ENCODE data around the gene NEMP2. TPM values are rescaled to one million over a fixed set of nuclear protein-coding genes. Genes with fewer than 3 reads are reported as not detected.
"Not testable (repeated sequence)": the region's sequence is repeated elsewhere in the genome, so short reads cannot be mapped to it uniquely, and the experiment has no call there.

The NEMP2 gene
- total RNA-seq, 2 experiments from 2014 or later: 28.8 to 30.0 TPM

DNA sequence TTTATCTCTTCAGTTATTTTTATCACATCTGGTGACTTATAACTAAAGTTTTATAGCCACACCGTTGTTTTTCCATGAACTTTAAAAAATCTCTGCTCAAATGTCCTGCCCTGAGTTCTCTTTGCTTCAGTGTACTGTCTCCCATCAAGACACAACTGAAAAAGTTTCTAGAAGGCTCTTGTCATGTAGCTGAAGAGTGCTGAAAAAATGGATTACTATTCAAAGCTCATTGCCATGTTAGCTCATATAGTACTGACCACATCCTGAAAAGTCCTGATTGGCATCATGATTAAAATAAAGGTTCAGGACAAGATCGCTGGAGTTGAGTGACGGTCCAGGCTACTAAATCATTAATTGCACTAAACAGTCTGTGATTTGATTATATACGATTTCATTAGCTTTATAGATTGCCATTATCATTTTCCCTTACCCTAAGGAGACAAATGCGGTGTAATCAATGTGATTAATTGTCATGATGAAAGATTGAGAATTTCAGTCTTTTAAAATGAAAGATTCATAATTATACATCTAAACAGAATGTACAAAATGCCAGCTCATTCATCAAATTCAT lies 64.2 kb downstream of the NEMP2 start:
- H3K27ac Mint-ChIP-seq: no peak overlapping the region
- CTCF ChIA-PET: no interaction called here
- H3K4me1 Mint-ChIP-seq (ENCODE audit: low read depth): peaks cover 30% of the 10 kb centered on the region
- H3K9me3 Mint-ChIP-seq: peaks cover 9% of the 10 kb centered on the region
- no peaks in the 10 kb centered on the region for H3K27me3 Mint-ChIP-seq
- DNase-seq: no peak
- H3K36me3 Mint-ChIP-seq: peaks cover 38% of the 10 kb centered on the region
- H3K4me3 Mint-ChIP-seq: no peak overlapping the region
- POLR2A ChIA-PET: no interaction called here
- intact Hi-C loops (cut with micrococcal nuclease): no loop called here

DNA sequence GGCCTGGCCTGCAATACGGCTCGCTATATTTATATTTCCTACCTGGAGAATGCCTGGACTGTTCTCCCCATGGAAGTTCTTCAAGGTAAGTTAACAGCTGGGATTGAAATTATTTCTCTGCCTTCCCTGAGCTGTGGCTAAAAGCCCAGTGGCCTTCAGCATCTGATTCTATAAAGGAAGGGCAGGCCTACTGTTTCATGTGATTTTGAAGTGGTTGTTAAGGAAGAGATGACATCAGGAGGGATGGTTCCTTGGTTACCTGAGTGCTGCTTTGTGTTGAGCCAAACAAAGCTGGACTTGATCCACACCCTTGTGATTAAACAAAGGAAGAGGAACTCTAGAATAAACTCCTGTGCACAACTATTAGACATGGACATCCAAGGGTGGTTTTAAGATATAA lies 64.8 kb downstream of the NEMP2 start:
- no peak for DNase-seq
- H3K4me3 Mint-ChIP-seq: no peak overlapping the region
- peaks cover 35% of the 10 kb centered on the region for H3K4me1 Mint-ChIP-seq (ENCODE audit: low read depth)
- intact Hi-C loops (cut with micrococcal nuclease): no loop called here
- peaks cover 38% of the 10 kb centered on the region for H3K36me3 Mint-ChIP-seq
- H3K9me3 Mint-ChIP-seq: peaks cover 7% of the 10 kb centered on the region
- no peaks in the 10 kb centered on the region for H3K27me3 Mint-ChIP-seq
- ChIA-PET POLR2A (no interaction called here), CTCF (no interaction called here)
- no peak overlapping the region for H3K27ac Mint-ChIP-seq

DNA sequence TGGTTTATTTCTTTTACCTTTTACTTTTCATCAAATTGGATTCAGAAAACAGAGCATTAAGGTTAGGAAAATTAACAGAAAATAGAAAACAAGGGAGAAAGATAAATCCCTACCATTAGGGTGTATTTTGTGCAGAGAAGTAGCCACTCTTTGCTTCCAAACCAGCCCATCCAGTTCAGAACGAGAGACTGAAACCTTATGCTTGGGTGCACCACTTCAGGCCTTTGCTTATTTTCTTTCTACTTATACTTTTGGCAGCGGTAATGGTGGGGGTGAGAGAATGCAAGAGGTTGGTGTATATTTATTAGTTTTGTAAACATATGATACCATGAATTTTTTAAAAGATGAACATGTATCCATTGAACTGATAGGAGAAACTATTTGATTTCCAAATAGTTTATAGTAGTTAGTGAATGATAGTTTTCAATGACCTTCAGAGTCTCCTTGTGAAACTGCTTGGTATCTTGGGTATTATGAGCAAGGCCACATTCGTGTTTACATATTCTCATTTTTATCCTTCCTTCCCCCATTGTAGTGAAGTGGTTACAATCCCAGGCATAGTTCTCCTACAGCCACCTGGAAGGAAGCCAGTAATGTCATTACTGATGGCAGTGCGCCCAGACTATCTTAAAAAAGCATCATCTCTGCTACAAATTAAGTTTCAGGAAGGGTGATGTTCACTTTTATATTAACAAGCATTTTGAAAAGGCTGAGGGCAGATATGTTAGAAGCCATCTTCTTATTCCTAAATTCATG lies 65.5 kb downstream of the NEMP2 start:
- ChIA-PET POLR2A (interaction anchor here (0.7 kb wide), 1 partner anchor 11 kb away, joined by 4 read pairs; no protein-coding TSS in a partner anchor), CTCF (no interaction called here)
- peaks cover 7% of the 10 kb centered on the region for H3K9me3 Mint-ChIP-seq
- no peak for DNase-seq
- H3K4me1 Mint-ChIP-seq (ENCODE audit: low read depth): peaks cover 43% of the 10 kb centered on the region
- H3K36me3 Mint-ChIP-seq: peaks cover 38% of the 10 kb centered on the region
- no peaks in the 10 kb centered on the region for H3K27me3 Mint-ChIP-seq
- no peak overlapping the region for H3K27ac Mint-ChIP-seq
- no peak overlapping the region for H3K4me3 Mint-ChIP-seq
- intact Hi-C loops (cut with micrococcal nuclease): no loop called here

DNA sequence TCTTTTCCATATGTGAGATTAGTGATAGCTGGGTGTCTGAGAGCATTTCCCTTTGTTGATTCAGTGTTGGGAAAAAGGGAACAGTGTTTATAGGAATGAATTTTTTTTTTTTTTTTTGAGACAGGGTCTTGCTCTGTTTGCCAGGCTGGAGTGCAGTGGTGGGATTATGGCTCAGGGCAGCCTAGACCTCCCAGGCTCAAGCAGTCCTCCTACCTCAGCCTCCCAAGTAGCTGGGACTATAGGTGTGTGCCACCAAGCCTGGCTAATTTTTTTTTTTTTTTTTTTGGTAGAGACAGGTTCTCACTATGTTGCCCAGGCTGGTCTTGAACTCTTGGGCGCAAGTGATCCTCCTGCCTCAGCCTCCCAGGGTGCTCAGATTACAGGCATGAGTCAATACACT lies 66.2 kb downstream of the NEMP2 start:
- intact Hi-C loops (cut with micrococcal nuclease); H3K9me3 Mint-ChIP-seq; H3K4me3 Mint-ChIP-seq; H3K27ac Mint-ChIP-seq; CTCF ChIA-PET; DNase-seq; H3K27me3 Mint-ChIP-seq: not testable (repeated sequence)
- POLR2A ChIA-PET: interaction anchor here (0.7 kb wide), 2 partner anchors 11 to 20 kb away, joined by 4 read pairs; no protein-coding TSS in a partner anchor
- H3K36me3 Mint-ChIP-seq: peaks cover 33% of the 10 kb centered on the region
- peaks cover 44% of the 10 kb centered on the region for H3K4me1 Mint-ChIP-seq (ENCODE audit: low read depth)

DNA sequence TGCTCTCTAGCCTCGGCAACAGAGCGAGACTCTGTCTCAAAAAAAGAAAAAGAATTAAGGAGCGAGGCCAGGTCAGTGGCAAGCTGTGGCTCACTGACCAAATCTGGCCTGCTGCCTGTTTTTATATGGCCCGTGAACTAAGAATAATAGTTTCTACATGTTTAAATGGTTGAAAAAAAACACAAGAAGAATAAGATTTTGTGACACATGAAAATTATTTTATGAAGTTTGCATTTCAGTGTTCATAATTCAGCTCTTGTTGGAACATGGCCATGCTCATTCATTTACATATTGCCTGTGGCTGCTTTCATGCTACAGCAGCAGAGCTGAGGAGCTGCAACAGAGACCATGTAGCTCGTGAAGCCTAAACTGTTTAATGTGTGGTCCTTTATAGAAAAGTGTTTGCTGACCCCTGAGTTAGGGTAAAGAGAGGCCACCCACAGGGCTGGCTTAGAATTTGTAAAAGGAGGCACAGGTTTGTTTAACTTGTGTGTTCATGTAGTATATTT lies 66.9 kb downstream of the NEMP2 start:
- no peak overlapping the region for H3K27ac Mint-ChIP-seq
- DNase-seq: no peak
- POLR2A ChIA-PET: interaction anchor here (0.7 kb wide), 1 partner anchor 19 kb away, joined by 4 read pairs; no protein-coding TSS in a partner anchor
- H3K9me3 Mint-ChIP-seq: peaks cover 1% of the 10 kb centered on the region
- intact Hi-C loops (cut with micrococcal nuclease): no loop called here
- no peak overlapping the region for H3K4me3 Mint-ChIP-seq
- peaks cover 44% of the 10 kb centered on the region for H3K4me1 Mint-ChIP-seq (ENCODE audit: low read depth)
- CTCF ChIA-PET: no interaction called here
- peaks cover 29% of the 10 kb centered on the region for H3K36me3 Mint-ChIP-seq
- H3K27me3 Mint-ChIP-seq: no peaks in the 10 kb centered on the region

DNA sequence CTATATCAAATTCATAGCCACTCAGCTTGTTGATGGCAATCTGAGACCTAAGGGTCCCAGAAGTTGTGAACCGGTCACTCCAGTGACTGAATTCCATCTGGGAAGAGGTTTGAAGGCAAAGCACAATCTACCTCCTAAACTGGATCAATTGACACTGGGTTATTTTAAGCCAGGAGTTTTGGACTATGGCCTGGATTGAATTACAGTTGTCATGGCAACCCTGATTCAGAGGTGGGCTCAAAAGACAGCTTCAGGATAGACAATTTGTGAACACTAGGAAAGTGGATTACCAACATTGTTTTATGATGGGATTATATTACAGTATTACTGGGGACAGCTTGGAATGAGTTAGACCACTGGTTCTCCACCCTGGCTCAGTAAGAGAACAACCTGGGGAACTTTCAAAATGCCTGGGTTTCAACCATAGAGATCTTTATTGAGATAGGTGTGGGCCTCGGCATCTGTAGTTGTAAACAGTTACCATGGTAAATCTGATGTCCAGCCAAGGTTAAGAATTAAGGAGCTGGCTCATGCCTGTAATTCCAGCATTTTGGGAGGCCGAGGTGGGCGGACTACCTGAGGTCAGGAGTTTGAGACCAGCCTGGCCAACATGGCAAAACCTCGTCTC lies 67.6 kb downstream of the NEMP2 start:
- POLR2A ChIA-PET: no interaction called here
- H3K4me1 Mint-ChIP-seq (ENCODE audit: low read depth): peaks cover 47% of the 10 kb centered on the region
- no peak overlapping the region for H3K27ac Mint-ChIP-seq

DNA sequence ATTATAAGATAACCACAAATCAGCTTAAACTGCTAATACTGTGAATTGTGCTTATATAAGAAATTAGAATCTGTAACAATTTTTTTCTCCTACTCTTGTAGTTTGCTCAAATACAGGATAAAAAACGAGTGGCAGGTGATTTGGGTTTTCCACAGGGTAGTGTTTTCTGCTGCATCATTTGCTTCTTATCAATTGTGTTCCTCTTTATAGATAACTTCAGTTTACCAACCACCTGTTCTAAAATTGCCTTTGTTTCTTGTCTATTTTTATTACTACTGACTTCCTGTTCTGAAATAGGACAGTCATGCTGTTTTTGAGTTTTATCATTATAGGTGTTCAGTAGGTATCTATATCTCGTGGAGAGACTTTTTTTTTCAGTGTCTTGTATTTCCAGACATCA lies 69.5 kb downstream of the NEMP2 start:
- intact Hi-C loops (cut with micrococcal nuclease): no loop called here
- POLR2A ChIA-PET: no interaction called here
- Mint-ChIP-seq H3K36me3 (peaks cover 13% of the 10 kb centered on the region), H3K4me1 (ENCODE audit: low read depth) (peaks cover 49% of the 10 kb centered on the region), H3K27ac (no peak overlapping the region), H3K27me3 (no peaks in the 10 kb centered on the region), H3K4me3 (no peak overlapping the region), H3K9me3 (no peaks in the 10 kb centered on the region)
- CTCF ChIA-PET: no interaction called here
- DNase-seq: no peak

More for the DNA sequence above, 67.6 kb downstream of the NEMP2 start:
- CTCF ChIA-PET: no interaction called here
- Mint-ChIP-seq H3K4me3 (no peak overlapping the region), H3K27me3 (no peaks in the 10 kb centered on the region), H3K36me3 (peaks cover 23% of the 10 kb centered on the region), H3K9me3 (no peaks in the 10 kb centered on the region)
- no peak for DNase-seq
- intact Hi-C loops (cut with micrococcal nuclease): no loop called here

DNA sequence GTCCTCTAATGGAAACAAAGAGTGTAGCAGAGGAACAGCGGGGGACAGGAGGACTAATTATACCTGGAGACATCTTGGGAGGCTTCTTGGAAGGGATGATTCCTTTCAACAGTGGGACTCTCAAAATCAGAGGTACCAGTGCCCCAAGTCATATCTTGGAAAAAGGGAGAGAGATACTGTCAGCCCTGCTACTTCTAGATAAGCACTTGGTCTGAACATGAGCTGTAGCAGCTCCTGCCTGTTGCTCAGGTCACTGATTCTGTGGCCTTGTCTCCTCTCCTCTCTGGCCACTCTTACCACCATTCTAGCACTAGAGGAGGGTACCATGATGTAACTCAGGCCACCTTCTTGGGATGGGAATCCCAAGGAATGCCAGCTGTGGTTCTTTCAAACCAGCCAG lies 71.9 kb downstream of the NEMP2 start:
- CTCF ChIA-PET: no interaction called here

DNA sequence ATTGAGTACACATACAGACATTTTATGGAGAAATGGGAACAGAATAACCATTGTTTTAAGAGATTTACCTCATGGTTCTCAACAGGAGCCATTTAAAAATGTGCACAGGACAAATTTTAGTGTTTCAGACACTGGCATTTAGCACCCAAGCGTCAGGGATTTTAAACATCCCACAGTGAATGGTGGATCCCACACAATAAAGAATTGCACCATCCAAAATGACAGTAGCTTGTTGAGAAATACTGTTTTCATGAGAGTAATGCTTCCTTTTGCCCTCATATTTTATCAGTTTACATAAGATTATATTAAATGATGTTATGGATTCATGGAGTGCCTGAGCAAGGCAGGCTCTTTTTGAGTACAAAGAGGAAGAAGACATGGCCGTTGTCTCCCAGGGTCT lies 72.3 kb downstream of the NEMP2 start:
- intact Hi-C loops (cut with micrococcal nuclease): no loop called here
- CTCF ChIA-PET: no interaction called here
- H3K4me3 Mint-ChIP-seq: no peak overlapping the region
- peaks cover 35% of the 10 kb centered on the region for H3K4me1 Mint-ChIP-seq (ENCODE audit: low read depth)
- POLR2A ChIA-PET: no interaction called here
- H3K9me3 Mint-ChIP-seq: no peaks in the 10 kb centered on the region
- H3K27me3 Mint-ChIP-seq: no peaks in the 10 kb centered on the region
- no peak overlapping the region for H3K27ac Mint-ChIP-seq
- no peak for DNase-seq
- H3K36me3 Mint-ChIP-seq: peaks cover 14% of the 10 kb centered on the region

More for the DNA sequence above, 71.9 kb downstream of the NEMP2 start:
- no peak overlapping the region for H3K4me3 Mint-ChIP-seq
- H3K9me3 Mint-ChIP-seq: no peaks in the 10 kb centered on the region
- no peaks in the 10 kb centered on the region for H3K27me3 Mint-ChIP-seq
- H3K36me3 Mint-ChIP-seq: peaks cover 12% of the 10 kb centered on the region
- H3K27ac Mint-ChIP-seq: no peak overlapping the region
- no peak for DNase-seq
- POLR2A ChIA-PET: no interaction called here
- intact Hi-C loops (cut with micrococcal nuclease): no loop called here
- peaks cover 35% of the 10 kb centered on the region for H3K4me1 Mint-ChIP-seq (ENCODE audit: low read depth)

DNA sequence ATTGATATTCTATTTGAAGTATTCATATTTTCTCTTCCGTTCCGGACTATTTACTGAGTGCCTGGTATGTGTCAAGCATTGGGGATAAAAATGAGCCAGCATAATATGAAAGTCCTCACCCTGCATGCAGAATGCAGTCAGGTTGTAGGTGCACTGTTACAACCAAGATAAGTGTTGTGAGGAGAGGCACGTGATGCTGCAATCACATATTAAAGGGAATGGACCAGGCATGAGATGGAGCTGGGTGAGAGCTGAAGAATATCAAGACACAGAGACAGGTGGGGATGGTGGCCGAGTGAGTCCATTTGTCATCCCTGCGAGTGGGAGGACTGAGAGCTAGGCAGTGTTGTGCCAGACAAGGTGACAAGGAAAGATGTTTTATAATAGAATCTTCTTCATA lies 74.0 kb downstream of the NEMP2 start:
- peaks cover 26% of the 10 kb centered on the region for H3K4me1 Mint-ChIP-seq (ENCODE audit: low read depth)
- no peak overlapping the region for H3K27ac Mint-ChIP-seq
- no peak overlapping the region for H3K4me3 Mint-ChIP-seq
- H3K27me3 Mint-ChIP-seq: no peaks in the 10 kb centered on the region
- no peak for DNase-seq
- ChIA-PET CTCF (interaction anchor here (1.2 to 1.7 kb wide), 2 partner anchors 10 to 90 kb away, joined by 3 to 4 read pairs; no protein-coding TSS in a partner anchor), POLR2A (no interaction called here)
- peaks cover 13% of the 10 kb centered on the region for H3K36me3 Mint-ChIP-seq
- no peaks in the 10 kb centered on the region for H3K9me3 Mint-ChIP-seq
- intact Hi-C loops (cut with micrococcal nuclease): no loop called here

DNA sequence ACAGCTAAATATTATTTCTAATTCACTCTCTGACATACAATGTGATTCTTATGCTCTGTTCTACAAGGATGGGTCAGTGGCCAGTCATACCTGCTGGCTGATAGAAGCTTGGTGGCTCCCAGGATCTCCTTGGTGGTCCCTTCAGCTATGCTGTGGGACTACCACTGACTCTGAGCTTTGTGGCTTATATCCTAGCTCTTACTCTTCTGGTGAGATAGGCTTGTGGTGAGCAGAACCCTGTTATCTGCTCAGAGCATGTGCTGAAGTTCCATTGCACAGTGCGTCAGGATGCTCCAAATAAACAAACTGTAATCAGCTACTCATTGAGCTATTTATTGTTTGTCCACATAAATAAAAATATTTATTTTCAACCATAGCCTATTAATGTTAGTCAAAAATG lies 74.6 kb downstream of the NEMP2 start:
- ChIA-PET CTCF (interaction anchor here (1.2 to 1.7 kb wide), 2 partner anchors 10 to 90 kb away, joined by 3 to 4 read pairs; no protein-coding TSS in a partner anchor), POLR2A (no interaction called here)
- H3K4me3 Mint-ChIP-seq: no peak overlapping the region

DNA sequence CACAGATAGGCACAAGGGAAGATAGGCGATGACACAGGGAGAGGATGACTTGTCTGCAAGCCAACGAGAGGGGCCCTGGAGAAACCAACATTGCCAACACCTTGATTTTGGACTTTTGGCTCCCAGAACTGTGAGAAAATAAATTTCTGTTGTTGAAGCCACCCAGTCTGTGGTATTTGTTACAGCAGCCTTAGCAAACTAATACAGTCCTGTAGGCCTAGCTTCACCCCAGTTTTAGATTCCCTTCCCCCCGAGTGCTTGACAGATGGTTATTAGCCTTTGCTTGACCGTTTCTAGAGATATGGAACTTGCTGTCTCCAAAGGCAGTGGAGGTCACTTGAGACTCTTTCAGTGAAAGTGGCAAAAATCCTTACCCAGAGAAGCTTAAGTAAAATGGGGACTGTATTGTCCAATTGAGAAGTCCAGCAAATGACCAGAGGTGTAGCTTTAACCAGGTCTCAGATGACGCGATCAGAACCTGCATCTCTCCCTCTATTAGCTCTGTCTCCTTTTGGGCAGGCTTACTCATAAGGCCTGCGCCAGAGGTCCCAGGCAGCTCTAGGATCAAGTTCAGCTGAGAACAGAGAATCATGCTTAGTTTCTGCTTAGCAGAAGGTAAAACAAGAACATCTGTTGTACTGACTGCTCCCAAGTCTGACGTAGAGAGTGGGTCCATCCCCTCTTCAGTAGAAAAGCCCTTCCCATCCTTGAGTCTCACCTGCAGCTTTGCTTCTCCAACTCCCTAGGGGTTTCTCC lies 76.0 kb downstream of the NEMP2 start:
- ChIA-PET CTCF (interaction anchor here (0.7 to 1.7 kb wide), 2 partner anchors 88 to 114 kb away, joined by 3 to 4 read pairs; no protein-coding TSS in a partner anchor), POLR2A (no interaction called here)
- H3K4me1 Mint-ChIP-seq (ENCODE audit: low read depth): peaks cover 11% of the 10 kb centered on the region
- no peak overlapping the region for H3K27ac Mint-ChIP-seq
- no peak for DNase-seq
- intact Hi-C loops (cut with micrococcal nuclease): no loop called here
- no peak overlapping the region for H3K4me3 Mint-ChIP-seq
- H3K9me3 Mint-ChIP-seq: no peaks in the 10 kb centered on the region
- H3K27me3 Mint-ChIP-seq: no peaks in the 10 kb centered on the region
- peaks cover 16% of the 10 kb centered on the region for H3K36me3 Mint-ChIP-seq

More for the DNA sequence above, 74.6 kb downstream of the NEMP2 start:
- Mint-ChIP-seq H3K27ac (no peak overlapping the region), H3K9me3 (no peaks in the 10 kb centered on the region), H3K4me1 (ENCODE audit: low read depth) (peaks cover 22% of the 10 kb centered on the region), H3K27me3 (no peaks in the 10 kb centered on the region), H3K36me3 (peaks cover 13% of the 10 kb centered on the region)
- DNase-seq: no peak
- intact Hi-C loops (cut with micrococcal nuclease): no loop called here
